IPS-NIHi11 (cell line): ENCODE data around the gene PLEKHA6.
"Not testable (repeated sequence)": the region's sequence is repeated elsewhere in the genome, so short reads cannot be mapped to it uniquely, and the experiment has no call there.

Source experiments
- DNase-seq: peaks from one replicate; pipeline ENCODE4 v3.0.0; 2012; ENCODE audit warnings: mixed read lengths, low spot score

The PLEKHA6 gene

GRCh38 chr1:204335533-204335932 lies 24.2 kb downstream of the PLEKHA6 start:
- DNase-seq, result no peak

DNA sequence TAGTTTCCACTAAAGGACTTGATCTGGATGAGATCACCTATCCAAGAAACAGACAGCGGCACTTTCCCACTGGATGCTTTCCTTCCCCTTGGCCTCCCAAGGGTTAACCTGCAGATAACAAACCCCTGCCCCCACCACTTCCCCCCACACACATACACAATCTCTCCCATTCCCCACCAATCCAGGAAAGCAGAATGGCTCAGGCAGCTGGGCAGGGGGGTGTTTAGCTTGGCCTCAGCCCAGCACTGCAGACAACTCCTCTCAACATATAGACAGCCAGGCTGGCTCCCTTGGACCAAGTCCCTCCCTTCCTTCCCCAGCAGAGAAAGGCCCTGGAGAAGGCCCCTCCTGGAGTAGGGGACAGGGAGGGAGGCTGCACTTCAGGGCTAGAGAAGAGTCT lies 24.6 kb downstream of the PLEKHA6 start:
- DNase-seq, result no peak

DNA sequence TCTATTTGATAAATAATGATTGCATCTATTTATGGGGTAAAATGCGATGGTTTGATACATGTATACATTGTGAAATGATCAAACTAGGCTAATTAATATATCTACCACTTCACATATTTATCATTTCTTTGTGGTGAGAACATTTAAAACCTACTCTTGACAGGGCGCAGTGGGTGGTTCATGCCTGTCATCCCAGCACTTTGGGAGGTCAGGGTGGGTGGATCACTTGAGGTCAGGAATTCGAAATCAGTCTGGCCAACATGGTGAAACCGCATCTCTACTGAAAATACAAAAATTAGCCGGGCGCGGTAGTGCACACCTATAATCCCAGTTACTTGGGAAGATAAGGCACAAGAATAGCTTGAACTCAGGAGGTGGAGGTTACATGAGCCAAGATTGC lies 25.3 kb downstream of the PLEKHA6 start:
- DNase-seq, result no peak

DNA sequence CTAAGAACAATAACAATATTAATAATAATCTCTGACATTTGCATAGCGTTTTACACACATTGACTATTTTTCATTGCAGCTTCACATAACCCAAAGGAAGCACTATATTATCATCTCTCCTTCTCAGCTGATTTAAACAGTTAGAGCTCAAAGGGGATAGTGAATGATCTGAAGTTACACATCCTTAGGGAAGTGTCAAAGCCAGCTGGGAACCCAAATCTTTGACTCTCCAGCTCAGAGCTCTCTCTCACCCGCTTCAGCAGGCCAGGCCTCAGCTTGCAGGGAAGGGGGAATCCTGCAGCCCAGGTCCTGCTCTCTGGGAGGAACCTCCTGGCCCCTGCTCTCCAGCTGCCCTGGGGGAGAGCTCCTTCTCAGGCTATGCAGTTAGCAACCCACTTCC lies 26.3 kb downstream of the PLEKHA6 start:
- no peak for DNase-seq

DNA sequence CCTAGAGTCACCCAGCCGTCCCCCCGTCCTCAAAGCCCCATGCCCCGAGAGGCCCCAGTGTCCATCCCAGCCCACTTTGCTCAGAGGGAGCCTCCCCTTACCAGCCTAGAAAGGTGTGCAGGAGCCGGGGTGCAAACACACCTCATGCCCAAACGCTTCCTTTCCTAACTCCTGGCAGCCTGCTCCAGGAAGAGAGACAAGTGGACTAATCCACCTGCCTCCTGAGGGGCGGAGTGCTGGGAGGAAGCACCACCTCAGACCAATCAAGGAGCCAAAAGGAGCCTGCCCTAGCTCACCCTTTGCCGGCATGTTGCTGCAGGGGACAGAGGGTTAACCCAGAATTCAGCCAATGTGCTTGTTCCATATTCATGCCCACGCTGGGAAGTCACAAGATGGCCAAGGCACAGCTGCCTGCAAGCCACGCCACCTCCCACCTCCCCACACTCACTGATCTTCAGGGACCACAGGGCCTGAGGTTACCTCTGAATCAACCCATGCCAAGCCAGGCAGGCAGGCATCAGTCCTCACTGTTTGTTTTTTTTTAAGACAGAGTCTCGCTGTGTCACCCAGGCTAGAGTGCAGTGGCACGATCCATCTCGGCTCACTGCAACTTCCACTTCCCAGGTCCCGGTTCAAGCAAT lies 27.8 kb downstream of the PLEKHA6 start:
- no peak for DNase-seq

- no peak for DNase-seq
Observed at GRCh38 chr1:204331275-204331674, 28.5 kb downstream of the PLEKHA6 start.

- not testable (repeated sequence) for DNase-seq
Observed at GRCh38 chr1:204327870-204328269, 31.9 kb downstream of the PLEKHA6 start.

DNA sequence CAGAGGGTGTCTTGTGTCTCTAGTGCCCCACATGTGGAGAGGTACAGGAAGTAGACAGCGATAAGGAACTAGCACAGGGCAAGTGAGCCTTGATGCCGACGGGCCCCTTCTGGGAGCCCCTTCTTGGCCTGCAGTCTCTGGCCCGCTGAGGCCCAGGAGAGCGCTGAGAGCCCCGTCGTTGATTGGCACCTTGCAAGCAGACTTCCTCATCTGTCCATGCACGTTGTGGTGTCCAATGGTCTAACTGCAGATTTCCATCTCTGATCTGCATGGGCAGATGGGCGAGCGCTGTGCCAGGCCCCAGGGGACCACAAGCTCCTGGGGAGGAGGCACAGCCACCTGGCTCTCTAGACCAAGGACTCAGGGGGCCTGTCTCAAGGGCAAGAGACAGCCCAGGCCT lies 32.4 kb downstream of the PLEKHA6 start:
- no peak for DNase-seq

- no peak for DNase-seq
Observed at GRCh38 chr1:204326771-204327300, 32.9 kb downstream of the PLEKHA6 start.

DNA sequence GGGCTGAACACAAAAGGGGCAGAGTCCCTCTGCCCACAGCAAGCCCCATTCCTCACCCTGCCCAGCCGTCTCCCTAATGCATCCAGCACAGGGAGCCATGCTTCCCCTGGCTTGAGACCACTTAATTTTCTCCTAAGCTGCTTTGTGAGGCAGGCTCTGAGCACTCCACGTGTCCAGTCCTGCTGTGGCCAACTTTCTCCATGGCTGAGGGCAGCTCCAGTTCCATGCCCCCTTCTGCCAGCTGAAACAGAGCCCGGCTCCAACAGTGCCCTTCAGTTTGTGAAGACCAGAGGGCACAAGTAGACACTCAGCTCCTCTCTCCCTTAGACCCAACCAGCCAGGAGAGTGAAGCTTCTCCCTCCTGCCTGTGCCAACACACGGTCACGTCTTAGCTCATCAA lies 33.8 kb downstream of the PLEKHA6 start:
- no peak for DNase-seq

GRCh38 chr1:204323887-204324286 lies 35.8 kb downstream of the PLEKHA6 start:
- DNase-seq, result no peak

DNA sequence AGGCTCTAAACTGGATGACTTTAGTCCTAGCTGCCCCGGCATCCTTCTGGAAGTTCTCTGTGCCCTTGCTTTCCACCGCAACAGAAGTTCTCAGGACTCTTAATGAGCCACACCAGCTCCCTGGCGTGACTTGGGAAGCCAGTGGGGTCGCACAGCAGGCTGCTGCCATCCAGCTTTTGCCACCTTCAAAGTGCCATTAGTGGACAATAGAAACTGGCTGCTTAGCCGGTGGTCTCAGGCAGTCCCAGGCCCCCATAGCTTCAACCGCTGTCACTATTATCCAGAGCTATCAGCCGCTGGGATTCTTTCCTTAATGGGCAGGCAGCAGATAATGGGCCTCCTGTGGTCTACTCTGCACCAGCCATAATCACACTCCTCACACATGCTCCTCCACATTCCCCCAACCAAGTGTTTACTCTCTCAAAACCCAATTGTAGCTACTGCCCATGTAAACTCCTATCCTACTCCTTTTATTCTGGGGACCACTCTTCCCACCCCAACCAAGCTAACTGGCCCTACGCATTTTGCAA lies 37.3 kb downstream of the PLEKHA6 start:
- DNase-seq, result peak; percentile 29

DNA sequence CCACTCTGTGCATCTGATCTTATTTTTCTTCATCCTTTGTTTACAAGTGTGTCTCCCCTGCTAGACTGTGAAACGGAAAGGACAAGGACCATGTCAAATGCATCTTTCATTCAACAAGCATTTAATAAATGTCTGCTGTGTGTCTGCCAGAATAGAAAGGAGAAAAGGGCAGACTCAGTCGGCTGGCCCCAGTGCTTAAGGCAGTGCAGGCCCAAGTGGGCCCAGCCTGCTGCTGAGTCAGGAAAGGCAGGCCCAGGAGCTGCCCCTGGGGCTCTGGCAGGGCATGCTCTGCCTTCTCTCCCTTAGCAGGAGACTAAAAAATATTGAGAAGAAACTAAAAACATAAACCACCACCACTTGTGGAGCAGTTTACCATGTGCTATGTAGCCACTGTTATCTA lies 38.1 kb downstream of the PLEKHA6 start:
- no peak for DNase-seq

DNA sequence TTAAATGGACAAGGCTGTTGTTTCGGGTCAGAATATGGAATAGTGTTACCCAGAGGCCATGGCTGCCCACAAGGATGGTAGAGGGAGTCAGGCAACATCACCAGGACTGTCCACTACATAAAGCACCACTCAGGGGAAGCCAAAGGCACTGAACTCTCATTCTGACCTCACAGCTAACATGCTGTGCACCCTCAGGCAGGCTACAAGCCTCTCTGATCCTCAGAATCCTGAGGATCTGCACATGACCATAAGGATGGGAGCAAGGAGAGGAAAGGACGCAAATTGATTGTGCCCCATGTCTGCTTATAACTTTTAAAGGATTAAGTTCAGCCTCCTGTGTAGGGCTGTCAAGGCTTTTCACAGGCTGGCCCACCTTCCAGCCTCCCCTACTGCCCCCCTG lies 38.7 kb downstream of the PLEKHA6 start:
- DNase-seq, result no peak

DNA sequence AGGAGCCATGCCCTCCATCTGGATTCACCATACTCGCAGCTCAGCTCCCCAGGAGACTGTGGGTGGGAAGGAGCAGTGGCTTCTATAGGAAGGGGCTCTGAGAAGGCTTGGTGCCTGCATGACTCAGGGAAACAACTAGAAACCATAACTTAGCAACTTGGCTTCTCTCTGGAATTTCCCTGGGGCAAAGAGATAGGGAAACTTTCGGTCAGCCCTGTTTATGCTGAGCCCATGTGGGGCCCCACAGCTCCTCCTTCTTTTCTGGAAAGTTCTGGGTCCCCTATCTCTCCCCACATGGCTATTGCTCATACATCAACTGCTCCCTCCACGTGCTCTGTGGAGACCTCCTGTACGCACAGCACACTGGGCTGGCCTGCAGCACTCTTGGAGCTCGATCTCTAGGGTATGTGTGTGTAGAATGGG lies 39.3 kb downstream of the PLEKHA6 start:
- DNase-seq, result no peak

GRCh38 chr1:204319462-204319861 lies 40.3 kb downstream of the PLEKHA6 start:
- DNase-seq, result no peak

- no peak for DNase-seq
Observed at GRCh38 chr1:204319027-204319426, 40.7 kb downstream of the PLEKHA6 start.

- no peak for DNase-seq
Observed at GRCh38 chr1:204318324-204318723, 41.4 kb downstream of the PLEKHA6 start.

- DNase-seq, result no peak
Observed at GRCh38 chr1:204317170-204317569, 42.6 kb downstream of the PLEKHA6 start.

- DNase-seq, result no peak
Observed at GRCh38 chr1:204316164-204316563, 43.6 kb downstream of the PLEKHA6 start.

DNA sequence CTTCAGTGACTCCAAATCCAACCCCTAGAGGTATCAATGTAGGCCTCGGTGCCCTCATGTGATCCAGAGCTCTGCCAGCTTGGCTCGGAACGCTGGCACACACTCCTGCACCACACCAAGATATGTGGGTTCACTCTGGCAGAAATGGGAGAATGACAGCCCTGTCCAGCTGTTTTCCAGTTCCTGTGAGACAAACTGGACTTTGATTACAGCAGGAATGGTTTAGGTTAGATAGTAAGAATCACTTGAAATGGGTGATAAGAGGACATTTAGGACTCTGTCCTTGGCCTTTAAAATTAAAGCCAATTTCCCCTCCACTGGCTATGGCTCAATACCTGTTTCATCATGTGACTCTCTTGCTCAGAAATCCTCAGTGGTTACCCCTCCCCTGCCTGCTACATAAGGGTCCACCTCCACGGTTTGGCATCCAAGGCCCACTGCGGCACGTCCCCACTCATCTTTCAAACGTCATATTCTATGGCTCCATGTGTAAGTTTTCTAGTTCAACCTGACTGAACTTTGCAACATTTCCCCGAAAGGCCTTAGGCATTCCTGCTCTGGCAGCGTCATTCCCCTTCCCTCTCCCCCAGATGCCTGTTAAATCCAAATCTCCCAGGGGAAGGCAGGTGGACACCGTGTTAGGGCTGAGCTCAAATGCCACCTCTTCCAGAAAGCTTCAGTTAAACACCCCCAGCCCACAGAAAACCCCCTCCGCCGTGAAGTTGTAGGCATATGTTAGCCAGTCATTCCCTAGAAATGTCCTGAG lies 44.7 kb downstream of the PLEKHA6 start:
- no peak for DNase-seq

DNA sequence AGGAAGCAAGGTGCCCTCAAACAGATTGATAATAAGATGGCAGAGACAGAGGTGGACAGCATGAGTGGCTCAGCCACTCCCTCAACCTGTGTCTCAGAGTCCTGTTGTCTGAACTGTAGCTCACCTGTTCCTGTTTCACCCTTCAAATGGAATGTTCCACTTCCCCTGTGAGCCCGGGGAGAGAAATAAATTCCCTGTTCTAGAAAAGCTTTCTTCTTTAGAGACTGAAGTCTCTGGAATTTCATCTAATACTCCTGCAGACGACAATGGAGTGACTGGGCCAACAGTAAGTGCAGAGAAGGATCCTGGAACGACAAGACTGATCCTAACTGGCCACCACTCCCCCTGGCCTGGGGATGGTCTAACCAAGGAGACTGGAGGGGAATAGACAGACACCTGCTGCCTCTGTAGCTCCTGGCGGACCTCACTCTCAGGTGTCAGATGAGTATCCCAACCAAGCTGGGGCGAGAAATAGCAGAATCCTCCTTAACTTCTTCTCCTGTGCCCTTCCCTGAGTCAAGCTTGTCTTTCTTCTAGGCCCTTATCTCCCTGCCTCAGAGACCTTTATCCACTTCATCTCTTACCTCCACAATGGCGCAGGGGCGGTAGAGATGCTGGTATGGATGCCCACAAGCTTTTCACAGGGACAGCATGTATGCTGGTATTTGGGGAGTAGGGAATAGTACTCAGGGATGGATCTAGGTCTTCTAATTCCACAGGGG lies 45.4 kb downstream of the PLEKHA6 start:
- peak; percentile 71 for DNase-seq

DNA sequence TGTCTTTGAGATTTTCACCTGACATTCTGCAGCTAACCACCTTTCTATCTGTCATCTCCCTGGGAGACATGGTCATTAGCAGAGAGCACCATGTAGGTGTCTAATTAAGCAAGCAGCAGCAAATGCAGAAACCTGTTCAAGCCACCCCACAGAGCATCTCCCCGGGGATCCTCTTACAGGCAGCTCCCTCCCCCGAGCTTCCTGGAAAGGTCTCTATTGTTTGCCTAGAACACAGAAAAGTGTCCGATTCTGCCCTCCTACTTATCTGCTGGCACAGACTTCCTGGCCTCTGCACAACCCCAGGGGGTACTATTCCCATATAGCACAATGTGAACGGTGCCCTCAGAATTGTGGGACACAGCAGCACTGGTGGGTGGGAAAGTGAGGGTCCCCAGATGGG lies 46.1 kb downstream of the PLEKHA6 start:
- DNase-seq, result no peak
